Skeletal muscle tissue (tissue), 4 donors: ENCODE measurements around the gene LRP1B. TPM values are rescaled to one million over a fixed set of nuclear protein-coding genes. Genes with fewer than 3 reads are reported as not detected.
"Not testable (repeated sequence)": the region's sequence is repeated elsewhere in the genome, so short reads cannot be mapped to it uniquely, and the experiment has no call there.

Source experiments
- H3K27ac ChIP-seq: one replicate; pipeline ENCODE4 v1.7.0; 2013; ENCODE audit warnings: mild to moderate bottlenecking, low read depth, low read length, inconsistent platforms
- H3K27me3 ChIP-seq, 3 donors: one replicate each; pipeline ENCODE4 v1.7.0; 2013; ENCODE audit warnings: low read length in 3 of 3; ENCODE audit not compliant: control insufficient read depth in 3 of 3, insufficient read depth in 3 of 3
- H3K36me3 ChIP-seq, 3 donors: one replicate each; pipeline ENCODE4 v1.7.0; 2013; ENCODE audit warnings: low read length in 3 of 3; ENCODE audit not compliant: control insufficient read depth in 3 of 3, insufficient read depth in 3 of 3
- H3K4me1 ChIP-seq, 3 donors: one replicate each; pipeline ENCODE4 v1.7.0; 2013; ENCODE audit warnings: low read length in 3 of 3, mild to moderate bottlenecking in 3 of 3; ENCODE audit not compliant: control insufficient read depth in 3 of 3, insufficient read depth in 3 of 3
- H3K4me3 ChIP-seq, 3 donors: one replicate each; pipeline ENCODE4 v1.7.0; 2013; ENCODE audit warnings: low read length in 3 of 3
- H3K9ac ChIP-seq, 3 donors: one replicate each; pipeline ENCODE4 v1.7.0; 2013; ENCODE audit warnings: low read length in 3 of 3, mild to moderate bottlenecking in 3 of 3, moderate library complexity in 2 of 3, low read depth in 1 of 3
- H3K9me3 ChIP-seq, 3 donors: one replicate each; pipeline ENCODE4 v1.7.0; 2013; ENCODE audit warnings: low read length in 3 of 3; ENCODE audit not compliant: control insufficient read depth in 3 of 3
- total RNA-seq: library from RNA; depleted of rRNA; stranded (reverse); fragments of >200 nt; gene quantifications from one replicate; pipeline ENCODE4 v1.2.3, GENCODE V29; 2014
- donor health status: Osteomylitis.

Gene LRP1B
- total RNA-seq, 1 donor from 2014 or later = 2.6 TPM

GRCh38 chr2:140565756-140566155 lies 1565.1 kb downstream of the LRP1B start:
- H3K4me3 ChIP-seq = no peak overlapping the region
- no peaks in the 10 kb centered on the region for H3K4me1 ChIP-seq
- no peak overlapping the region for H3K27ac ChIP-seq
- no peak overlapping the region for H3K9ac ChIP-seq
- H3K36me3 ChIP-seq = no peaks in the 10 kb centered on the region
- H3K9me3 ChIP-seq = no peaks in the 10 kb centered on the region
- H3K27me3 ChIP-seq = no peaks in the 10 kb centered on the region

- H3K9ac ChIP-seq = no peak overlapping the region
- H3K36me3 ChIP-seq = no peaks in the 10 kb centered on the region
- no peaks in the 10 kb centered on the region for H3K4me1 ChIP-seq
- H3K4me3 ChIP-seq = no peak overlapping the region
- H3K9me3 ChIP-seq = no peaks in the 10 kb centered on the region
- no peaks in the 10 kb centered on the region for H3K27me3 ChIP-seq
- no peak overlapping the region for H3K27ac ChIP-seq
These were observed 1575.1 kb downstream of the LRP1B start for GRCh38 chr2:140555701-140556100.

GRCh38 chr2:140552634-140553033 lies 1578.2 kb downstream of the LRP1B start:
- Histone ChIP-seq H3K27ac (no peak overlapping the region), H3K36me3 (no peaks in the 10 kb centered on the region), H3K27me3 (no peaks in the 10 kb centered on the region), H3K4me1 (no peaks in the 10 kb centered on the region), H3K4me3 (no peak overlapping the region), H3K9me3 (no peaks in the 10 kb centered on the region), H3K9ac (no peak overlapping the region)

- Histone ChIP-seq H3K4me1 (no peaks in the 10 kb centered on the region), H3K9me3 (no peaks in the 10 kb centered on the region), H3K36me3 (no peaks in the 10 kb centered on the region), H3K27ac (no peak overlapping the region), H3K27me3 (no peaks in the 10 kb centered on the region), H3K9ac (no peak overlapping the region), H3K4me3 (no peak overlapping the region)
These were observed 1579.5 kb downstream of the LRP1B start for GRCh38 chr2:140551287-140551686.

GRCh38 chr2:140550821-140551220 lies 1580.0 kb downstream of the LRP1B start:
- H3K27ac ChIP-seq = no peak overlapping the region
- no peaks in the 10 kb centered on the region for H3K27me3 ChIP-seq
- no peaks in the 10 kb centered on the region for H3K36me3 ChIP-seq
- H3K4me3 ChIP-seq = no peak overlapping the region
- H3K9me3 ChIP-seq = no peaks in the 10 kb centered on the region
- H3K4me1 ChIP-seq = no peaks in the 10 kb centered on the region
- H3K9ac ChIP-seq = no peak overlapping the region

GRCh38 chr2:140544769-140545168 lies 1586.0 kb downstream of the LRP1B start:
- not testable (repeated sequence) for H3K9me3 ChIP-seq, H3K27ac ChIP-seq, H3K4me3 ChIP-seq, H3K27me3 ChIP-seq, H3K9ac ChIP-seq, H3K4me1 ChIP-seq, H3K36me3 ChIP-seq

- Histone ChIP-seq H3K36me3 (no peaks in the 10 kb centered on the region), H3K27me3 (no peaks in the 10 kb centered on the region), H3K9ac (no peak overlapping the region), H3K27ac (no peak overlapping the region), H3K9me3 (no peaks in the 10 kb centered on the region), H3K4me3 (no peak overlapping the region), H3K4me1 (no peaks in the 10 kb centered on the region)
These were observed 1588.2 kb downstream of the LRP1B start for GRCh38 chr2:140542627-140543026.

GRCh38 chr2:140539242-140539875 lies 1591.5 kb downstream of the LRP1B start:
- Histone ChIP-seq H3K27ac (no peak overlapping the region), H3K9ac (no peak overlapping the region), H3K9me3 (no peaks in the 10 kb centered on the region), H3K36me3 (no peaks in the 10 kb centered on the region), H3K27me3 (no peaks in the 10 kb centered on the region), H3K4me1 (no peaks in the 10 kb centered on the region), H3K4me3 (no peak overlapping the region)

GRCh38 chr2:140529706-140530105 lies 1601.1 kb downstream of the LRP1B start:
- H3K9me3 ChIP-seq = no peaks in the 10 kb centered on the region
- H3K27ac ChIP-seq = no peak overlapping the region
- H3K4me3 ChIP-seq = no peak overlapping the region
- H3K36me3 ChIP-seq = no peaks in the 10 kb centered on the region
- no peaks in the 10 kb centered on the region for H3K27me3 ChIP-seq
- H3K9ac ChIP-seq = no peak overlapping the region
- no peaks in the 10 kb centered on the region for H3K4me1 ChIP-seq

GRCh38 chr2:140528982-140529381 lies 1601.8 kb downstream of the LRP1B start:
- H3K9ac ChIP-seq = no peak overlapping the region
- no peaks in the 10 kb centered on the region for H3K9me3 ChIP-seq
- H3K36me3 ChIP-seq = no peaks in the 10 kb centered on the region
- no peak overlapping the region for H3K4me3 ChIP-seq
- no peak overlapping the region for H3K27ac ChIP-seq
- no peaks in the 10 kb centered on the region for H3K4me1 ChIP-seq
- H3K27me3 ChIP-seq = no peaks in the 10 kb centered on the region
